Measurements from ENCODE around the gene CUL9. TPM values are rescaled to one million over a fixed set of nuclear protein-coding genes. Genes with fewer than 3 reads are reported as not detected.
A peak's percentile ranks its signal among the peaks of the same experiment; 100 is the strongest.

Gene CUL9
- total RNA-seq, 1 experiment from 2014 or later = 15.2 TPM

GRCh38 chr6:43192911-43193310 lies 10.9 kb downstream of the CUL9 start:
- Histone ChIP-seq H3K23ac (ENCODE audit: insufficient read length, low read depth, low read length) (no peak overlapping the region), H2BK12ac (ENCODE audit: insufficient read length, low read depth, low read length) (no peak overlapping the region), H4K20me1 (ENCODE audit: control insufficient read depth, insufficient read depth, insufficient read length) (no peaks in the 10 kb centered on the region), H2BK120ac (ENCODE audit: low read depth, low read length, poor library complexity, severe bottlenecking) (no peak overlapping the region), H3K4ac (ENCODE audit: low read depth, low read length) (no peak overlapping the region), H3K4me2 (ENCODE audit: insufficient read depth, insufficient read length, low read length) (no peak overlapping the region), H3K56ac (ENCODE audit: insufficient read length, low read depth, low read length) (no peak overlapping the region), H3K18ac (ENCODE audit: insufficient read length, low read depth, low read length) (no peak overlapping the region), H2BK20ac (ENCODE audit: low read depth, low read length, poor library complexity, severe bottlenecking) (no peak overlapping the region), H3K9ac (ENCODE audit: extremely low read depth, insufficient read length, low read length) (no peak overlapping the region), H4K5ac (ENCODE audit: insufficient read length, low read depth, low read length) (no peak overlapping the region), H3K79me2 (ENCODE audit: insufficient read depth, low read length) (no peaks in the 10 kb centered on the region), H3K23me2 (ENCODE audit: insufficient read length, low read depth, low read length, poor library complexity, severe bottlenecking) (no peaks in the 10 kb centered on the region), H3K9me3 (ENCODE audit: control insufficient read depth, low read depth, low read length) (no peaks in the 10 kb centered on the region), H3K27ac (ENCODE audit: insufficient read length, low read depth, low read length) (no peak overlapping the region), H3K14ac (ENCODE audit: insufficient read depth, low read length) (no peak overlapping the region), H3K4me1 (ENCODE audit: insufficient read depth, low read length) (no peaks in the 10 kb centered on the region), H3K27me3 (ENCODE audit: insufficient read depth, low read length) (no peaks in the 10 kb centered on the region), H3T11ph (ENCODE audit: low read length) (no peak overlapping the region), H2AFZ (ENCODE audit: low read length) (no peak overlapping the region), H2AK5ac (ENCODE audit: insufficient read length, low read length) (no peak overlapping the region), H2BK5ac (ENCODE audit: insufficient read length, low read length) (no peak overlapping the region), H2BK15ac (ENCODE audit: low read depth, low read length) (no peak overlapping the region), H4K91ac (ENCODE audit: insufficient read length, low read depth, low read length) (no peak overlapping the region), H4K8ac (replicated peaks; ENCODE audit: insufficient read length, low read depth, low read length) (no peak overlapping the region), H3K79me1 (ENCODE audit: insufficient read depth, low read depth, low read length, poor library complexity, severe bottlenecking) (no peaks in the 10 kb centered on the region)
- H3K9me3 Mint-ChIP-seq = no peaks in the 10 kb centered on the region
- no peak for TF ChIP-seq CTCF (conservative IDR thresholded peaks at IDR 0.05)
- no CpG with 5 or more reads among the region's 9 CpGs for WGBS (ENCODE audit: extremely low coverage, insufficient read length, low lambda C conversion rate)
- H3K36me3 Mint-ChIP-seq (ENCODE audit: insufficient read depth in 1 of 3, low read depth in 3 of 3) = peaks cover 1 to 26% (median 10%) of the 10 kb centered on the region in 3 experiments; a peak in 5 of 7 replicates
- DNase-seq = no peak
- H3K27me3 Mint-ChIP-seq (ENCODE audit: low read depth) = no peaks in the 10 kb centered on the region
- no peaks in the 10 kb centered on the region for H3K4me1 Mint-ChIP-seq
- H3K4me3 Mint-ChIP-seq = no peak overlapping the region
- peak overlapping the region in 1 of 3 experiments; percentile 19; a peak in 1 of 7 replicates for H3K27ac Mint-ChIP-seq
